AG08396 (cell line): ENCODE data around the gene TRIM29.

Source experiments
- DNase-seq: peaks from one replicate; pipeline ENCODE4 v3.0.0; 2012; ENCODE audit warnings: low spot score, mixed read lengths

TRIM29 gene

GRCh38 chr11:120139316-120140069 lies 1.6 kb upstream of the TRIM29 start:
- DNase-seq = peak; percentile 2

- no peak for DNase-seq
Measured at GRCh38 chr11:120137187-120137610, 714 bp downstream of the TRIM29 start.

- no peak for DNase-seq
Measured at GRCh38 chr11:120136356-120136755, 1.6 kb downstream of the TRIM29 start.

GRCh38 chr11:120135838-120136237 lies 2.1 kb downstream of the TRIM29 start:
- DNase-seq = no peak

- no peak for DNase-seq
Measured at GRCh38 chr11:120134931-120135228, 3.0 kb downstream of the TRIM29 start.

GRCh38 chr11:120134106-120134930 lies 3.6 kb downstream of the TRIM29 start:
- DNase-seq = no peak

GRCh38 chr11:120133216-120134105 lies 4.5 kb downstream of the TRIM29 start:
- DNase-seq = no peak

- no peak for DNase-seq
Measured at GRCh38 chr11:120132645-120133185, 5.2 kb downstream of the TRIM29 start.

GRCh38 chr11:120131941-120132644 lies 5.8 kb downstream of the TRIM29 start:
- DNase-seq = no peak

- no peak for DNase-seq
Measured at GRCh38 chr11:120130991-120131760, 6.7 kb downstream of the TRIM29 start.

GRCh38 chr11:120130176-120130980 lies 7.5 kb downstream of the TRIM29 start:
- DNase-seq = no peak

- DNase-seq = no peak
Measured at GRCh38 chr11:120129570-120129969, 8.3 kb downstream of the TRIM29 start.

- peak; percentile 77 for DNase-seq
Measured at GRCh38 chr11:120128392-120129119, 9.4 kb downstream of the TRIM29 start.

- no peak for DNase-seq
Measured at GRCh38 chr11:120127236-120127635, 10.7 kb downstream of the TRIM29 start.

GRCh38 chr11:120126620-120127019 lies 11.3 kb downstream of the TRIM29 start:
- no peak for DNase-seq

GRCh38 chr11:120125509-120125908 lies 12.4 kb downstream of the TRIM29 start:
- DNase-seq = no peak

- DNase-seq = no peak
Measured at GRCh38 chr11:120125024-120125423, 12.9 kb downstream of the TRIM29 start.

GRCh38 chr11:120124355-120124754 lies 13.6 kb downstream of the TRIM29 start:
- DNase-seq = no peak

- DNase-seq = no peak
Measured at GRCh38 chr11:120123946-120124345, 14.0 kb downstream of the TRIM29 start.
